Measurements from ENCODE around the gene APEH. TPM values are rescaled to one million over a fixed set of nuclear protein-coding genes. Genes with fewer than 3 reads are reported as not detected.

The APEH gene
- total and polyA plus RNA-seq, 2 of the 4 experiments (the other 2 are of a cell fraction): 89.2 to 142 TPM

GRCh38 chr3:49639551-49639950 lies 34.6 kb upstream of the APEH start:
- Histone ChIP-seq H3K14ac (replicated peaks; ENCODE audit: low read depth, low read length) (no peak overlapping the region), H2BK5ac (ENCODE audit: low read depth, low read length, poor library complexity, severe bottlenecking) (no peak overlapping the region), H2BK15ac (ENCODE audit: low read depth, low read length) (no peak overlapping the region), H3K56ac (ENCODE audit: extremely low read depth, insufficient read depth, low read length) (no peak overlapping the region), H3K9ac (ENCODE audit: low read depth, low read length) (no peak overlapping the region), H2BK120ac (ENCODE audit: low read depth, low read length) (no peak overlapping the region), H3K79me1 (ENCODE audit: low read depth in 1 of 2, low read length in 2 of 2) (no peaks in the 10 kb centered on the region), H3K23ac (ENCODE audit: low read depth, low read length) (no peak overlapping the region), H2AK5ac (ENCODE audit: low read depth, low read length) (no peak overlapping the region), H2AFZ (replicated peaks; ENCODE audit: low read length, poor library complexity) (no peak overlapping the region), H3K27ac (ENCODE audit: insufficient read depth, low read length) (no peak overlapping the region), H4K20me1 (ENCODE audit: insufficient read depth, low read length) (no peaks in the 10 kb centered on the region), H2BK20ac (ENCODE audit: low read depth, low read length) (no peak overlapping the region), H3K27me3 (ENCODE audit: control insufficient read depth, insufficient read depth, low read length) (peaks cover 35% of the 10 kb centered on the region), H2AK9ac (replicated peaks; ENCODE audit: low read depth, low read length, poor library complexity) (no peak overlapping the region), H3K9me1 (ENCODE audit: insufficient read depth, low read length) (no peaks in the 10 kb centered on the region), H3K4me2 (ENCODE audit: low read depth, low read length) (no peak overlapping the region), H4K8ac (ENCODE audit: low read depth in 2 of 2, low read length in 2 of 2) (no peak overlapping the region), H3K4ac (ENCODE audit: low read depth, low read length) (no peak overlapping the region), H3K36me3 (ENCODE audit: control insufficient read depth, insufficient read depth, low read length) (no peaks in the 10 kb centered on the region), H3K9me3 (ENCODE audit: control insufficient read depth, insufficient read depth, low read length) (no peaks in the 10 kb centered on the region), H3K4me3 (ENCODE audit: insufficient read depth, low read depth, low read length) (no peak overlapping the region), H3K4me1 (ENCODE audit: control insufficient read depth, insufficient read depth, low read length) (peaks cover 3% of the 10 kb centered on the region; the same call in 1 of the 2 replicates), H4K5ac (ENCODE audit: low read depth, low read length) (no peak overlapping the region), H4K91ac (ENCODE audit: insufficient read depth, low read depth, low read length) (no peak overlapping the region), H3K18ac (ENCODE audit: low read depth, low read length) (no peak overlapping the region)
- ChIA-PET CTCF (no interaction called here), POLR2A (ENCODE audit: unreplicated experiment) (no interaction called here)
- no TSS peak for BruUV-seq (replicated peaks)
- in situ Hi-C loops (cut with MboI; ENCODE audit: low sequenced_read_pairs): no loop called here
- WGBS, 2 experiments (ENCODE audit: extremely low coverage in 2 of 2, insufficient read length in 1 of 2): 60% methylated on average over 1 of the region's 2 CpGs; no CpG with 5 or more reads in 1 of the 2 experiments
- dilution Hi-C loops (cut with HindIII; ENCODE audit: low sequenced_read_pairs, unreplicated experiment): no loop called here
- intact Hi-C loops (cut with micrococcal nuclease): no loop called here
- no peak for DNase-seq
- TF ChIP-seq NFE2L2 (IDR thresholded peaks at IDR 0.05; ENCODE audit: low read depth, low read length) (no peak), SMC3 (IDR thresholded peaks at IDR 0.05; ENCODE audit: low read depth, low read length) (no peak), RCOR1 (IDR thresholded peaks at IDR 0.05; ENCODE audit: insufficient replicate concordance, low read length) (no peak), POLR2A (IDR thresholded peaks at IDR 0.05; ENCODE audit: low read depth, low read length) (no peak), CHD1 (IDR thresholded peaks at IDR 0.05; ENCODE audit: low read depth, low read length) (no peak), MAFK (IDR thresholded peaks at IDR 0.05; ENCODE audit: low read depth, low read length) (no peak), ELK1 (IDR thresholded peaks at IDR 0.05; ENCODE audit: borderline replicate concordance, low read depth, low read length) (no peak), RAD21 (IDR thresholded peaks at IDR 0.05; ENCODE audit: low read length) (no peak), MAZ (IDR thresholded peaks at IDR 0.05; ENCODE audit: borderline replicate concordance, low read depth, low read length) (no peak), RFX5 (IDR thresholded peaks at IDR 0.05; ENCODE audit: low read depth, low read length) (no peak), FOS (IDR thresholded peaks at IDR 0.05; ENCODE audit: low read depth, low read length) (no peak)
- TF ChIP-seq, protein P1, sequence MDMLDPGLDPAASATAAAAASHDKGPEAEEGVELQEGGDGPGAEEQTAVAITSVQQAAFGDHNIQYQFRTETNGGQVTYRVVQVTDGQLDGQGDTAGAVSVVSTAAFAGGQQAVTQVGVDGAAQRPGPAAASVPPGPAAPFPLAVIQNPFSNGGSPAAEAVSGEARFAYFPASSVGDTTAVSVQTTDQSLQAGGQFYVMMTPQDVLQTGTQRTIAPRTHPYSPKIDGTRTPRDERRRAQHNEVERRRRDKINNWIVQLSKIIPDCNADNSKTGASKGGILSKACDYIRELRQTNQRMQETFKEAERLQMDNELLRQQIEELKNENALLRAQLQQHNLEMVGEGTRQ (IDR thresholded peaks at IDR 0.05; ENCODE audit: low read depth, low read length): no peak
- ATAC-seq (ENCODE audit: low read depth): no peak
